H1 (cell line): ENCODE data around the gene DBP. TPM values are rescaled to one million over a fixed set of nuclear protein-coding genes. Genes with fewer than 3 reads are reported as not detected.

Source experiments
- CTCF ChIA-PET: fragments of 300-600 bp; sonication (Branson Sonifier 250); formaldehyde crosslinking; loops from one replicate; lab custom pipeline; 2021; ENCODE audit not compliant: partially characterized antibody; lab: Charles Lee
- POLR2A ChIA-PET: fragments of 300-600 bp; sonication (Branson Sonifier 250); formaldehyde crosslinking; loops from one replicate; lab custom pipeline; 2021; ENCODE audit warnings: inconsistent platforms; ENCODE audit not compliant: partially characterized antibody; lab: Charles Lee
- DNase-seq, 2 experiments: peaks; one replicate each; pipeline versions ENCODE4 v3.0.0 to v3.0.0-alpha.2; 2010 to 2022; ENCODE audit warnings: low spot score in 2 of 2, low read depth in 1 of 2, mixed read lengths in 1 of 2
- FAIRE-seq: peaks from 2 replicates; lab custom pipeline; 2011; peaks lifted over from hg19 to GRCh38; lab: Jason Lieb, UNC
- H2AFZ ChIP-seq: 2 replicates; pipeline ENCODE4 v1.8.1; 2012; ENCODE audit warnings: low read length, inconsistent platforms
- H2AK5ac ChIP-seq: 2 replicates; pipeline ENCODE4 v1.6.1; 2013; ENCODE audit warnings: low read depth, low read length
- H2BK120ac ChIP-seq: replicated peaks from 2 replicates; pipeline ENCODE3; 2013; ENCODE audit warnings: low read depth, low read length, inconsistent platforms
- H2BK12ac ChIP-seq: 2 replicates; pipeline ENCODE4 v1.6.1; 2013; ENCODE audit warnings: low read depth, low read length
- H2BK15ac ChIP-seq: 2 replicates; pipeline ENCODE4 v1.6.1; 2013; ENCODE audit warnings: low read length
- H2BK20ac ChIP-seq: 2 replicates; pipeline ENCODE4 v1.6.1; 2013; ENCODE audit warnings: low read length
- H2BK5ac ChIP-seq: 2 replicates; pipeline ENCODE4 v1.6.1; 2013; ENCODE audit warnings: low read depth, low read length
- H3K14ac ChIP-seq: 2 replicates; pipeline ENCODE4 v1.6.1; 2013; ENCODE audit warnings: inconsistent platforms; ENCODE audit not compliant: insufficient read length
- H3K18ac ChIP-seq: 2 replicates; pipeline ENCODE4 v1.6.1; 2013; ENCODE audit warnings: low read length; ENCODE audit errors: extremely low read depth
- H3K23ac ChIP-seq: 2 replicates; pipeline ENCODE4 v1.6.1; 2013; ENCODE audit warnings: inconsistent platforms; ENCODE audit not compliant: insufficient read length
- H3K23me2 ChIP-seq: 2 replicates; pipeline ENCODE4 v1.6.1; 2013; ENCODE audit warnings: low read depth, low read length
- H3K27ac ChIP-seq: 2 replicates; pipeline ENCODE4 v1.6.1; 2011; ENCODE audit warnings: low read depth, low read length, inconsistent platforms
- H3K27me3 ChIP-seq, 4 experiments: replicated peaks in 1 of 4; 1 replicate in 1 of 4; 2 replicates in 3 of 4; pipeline versions ENCODE4 v1.6.1 to v1.8.1; 2011 to 2013; ENCODE audit warnings: low read length in 3 of 4, mild to moderate bottlenecking in 3 of 4, inconsistent platforms in 2 of 4, mixed read lengths in 2 of 4, moderate library complexity in 1 of 4; ENCODE audit not compliant: control insufficient read depth in 3 of 4, insufficient read depth in 3 of 4; ENCODE audit errors: extremely low read depth in 1 of 4
- H3K36me3 ChIP-seq, 4 experiments: 2 replicates each; pipeline versions ENCODE4 v1.6.1 to v1.8.1; 2011 to 2013; ENCODE audit warnings: mild to moderate bottlenecking in 4 of 4, low read length in 3 of 4, moderate library complexity in 2 of 4, control low read depth in 1 of 4, inconsistent platforms in 1 of 4; ENCODE audit not compliant: insufficient read depth in 4 of 4, control insufficient read depth in 2 of 4
- H3K4ac ChIP-seq: replicated peaks from 2 replicates; pipeline ENCODE3; 2013; ENCODE audit warnings: low read length, low read depth, mixed read lengths, inconsistent platforms; ENCODE audit not compliant: insufficient read length
- H3K4me1 ChIP-seq, 4 experiments: replicated peaks in 1 of 4; 1 replicate in 1 of 4; 2 replicates in 3 of 4; pipeline versions ENCODE4 v1.6.1 to v1.8.1; 2011 to 2013; ENCODE audit warnings: low read length in 3 of 4, inconsistent platforms in 2 of 4, mixed read lengths in 1 of 4; ENCODE audit not compliant: insufficient read depth in 4 of 4, control insufficient read depth in 3 of 4
- H3K4me2 ChIP-seq, 2 experiments: 2 replicates each; pipeline versions ENCODE4 v1.6.1 to v1.8.1; 2011 to 2013; ENCODE audit warnings: low read depth in 2 of 2, low read length in 2 of 2, control low read depth in 1 of 2, inconsistent platforms in 1 of 2, mild to moderate bottlenecking in 1 of 2; ENCODE audit not compliant: insufficient read depth in 1 of 2
- H3K4me3 ChIP-seq, 4 experiments: fragments of 200-600, 300-600 bp in 1 of 4; sonication (generic), shearing (Covaris generic), sonication (Bioruptor Twin) in 1 of 4; 2 replicates each; pipeline versions ENCODE4 v1.5.1 to v1.8.1; 2011 to 2016; ENCODE audit warnings: low read length in 4 of 4, low read depth in 3 of 4, control low read depth in 2 of 4, inconsistent platforms in 2 of 4, mild to moderate bottlenecking in 2 of 4, mixed read lengths in 1 of 4, moderate library complexity in 1 of 4; ENCODE audit not compliant: insufficient read depth in 2 of 4; ENCODE audit errors: extremely low read depth in 1 of 4
- H3K56ac ChIP-seq: replicated peaks from 2 replicates; pipeline ENCODE3; 2013; ENCODE audit warnings: low read depth, mild to moderate bottlenecking, mixed read lengths, low read length, inconsistent platforms; ENCODE audit not compliant: insufficient read length
- H3K79me1 ChIP-seq: 2 replicates; pipeline ENCODE4 v1.6.1; 2013; ENCODE audit warnings: low read depth, low read length, control low read depth
- H3K79me2 ChIP-seq, 2 experiments: 2 replicates each; pipeline versions ENCODE4 v1.6.1 to v1.8.1; 2012 to 2013; ENCODE audit warnings: low read length in 2 of 2, mild to moderate bottlenecking in 2 of 2, inconsistent platforms in 1 of 2; ENCODE audit not compliant: insufficient read depth in 2 of 2, control insufficient read depth in 1 of 2
- H3K9ac ChIP-seq, 4 experiments: replicated peaks in 1 of 4; 1 replicate in 1 of 4; 2 replicates in 3 of 4; pipeline versions ENCODE4 v1.6.1 to v1.8.1; 2011 to 2013; ENCODE audit warnings: low read depth in 3 of 4, low read length in 3 of 4, control low read depth in 2 of 4, mild to moderate bottlenecking in 2 of 4, moderate library complexity in 2 of 4, inconsistent platforms in 1 of 4; ENCODE audit errors: extremely low read depth in 1 of 4
- H3K9me3 ChIP-seq, 2 experiments: 2 replicates each; pipeline versions ENCODE4 v1.6.1 to v1.8.1; 2012 to 2013; ENCODE audit warnings: mild to moderate bottlenecking in 2 of 2, moderate library complexity in 2 of 2, control low read depth in 1 of 2, inconsistent platforms in 1 of 2, low read depth in 1 of 2, low read length in 1 of 2, mixed read lengths in 1 of 2; ENCODE audit not compliant: insufficient read depth in 2 of 2
- H4K20me1 ChIP-seq, 2 experiments: replicated peaks in 1 of 2; 2 replicates each; pipeline versions ENCODE3 to v1.8.1; 2011 to 2013; ENCODE audit warnings: inconsistent platforms in 2 of 2, low read length in 2 of 2, mild to moderate bottlenecking in 1 of 2; ENCODE audit not compliant: insufficient read depth in 2 of 2, control insufficient read depth in 1 of 2
- H4K5ac ChIP-seq: 2 replicates; pipeline ENCODE4 v1.6.1; 2013; ENCODE audit warnings: low read length, low read depth, mixed read lengths, inconsistent platforms; ENCODE audit not compliant: insufficient read length
- H4K8ac ChIP-seq: 2 replicates; pipeline ENCODE4 v1.8.0; 2013; ENCODE audit warnings: mild to moderate bottlenecking, moderate library complexity, low read length, inconsistent platforms; ENCODE audit not compliant: insufficient read depth; ENCODE audit errors: extremely low read depth
- H4K91ac ChIP-seq: replicated peaks from 2 replicates; pipeline ENCODE3; 2013; ENCODE audit warnings: low read length, mixed read lengths, inconsistent platforms; ENCODE audit not compliant: insufficient read length
- BCL11A ChIP-seq, 2 experiments: IDR thresholded peaks; one replicate each; pipeline ENCODE4 v1.6.1; 2011; ENCODE audit warnings: low read depth in 2 of 2, low read length in 2 of 2, mild to moderate bottlenecking in 2 of 2
- BRCA1 ChIP-seq: IDR thresholded peaks from 2 replicates; pipeline ENCODE4 v1.6.1; 2012; ENCODE audit warnings: low read depth, low read length, improper control_type of control experiment
- EGR1 ChIP-seq: IDR thresholded peaks from 2 replicates; pipeline ENCODE4 v1.6.1; 2011; ENCODE audit warnings: low read depth, low read length, borderline replicate concordance
- EZH2 ChIP-seq: fragments of 200-600 bp; sonication (generic); IDR thresholded peaks from 2 replicates; pipeline ENCODE4 v1.7.1; 2012; ENCODE audit warnings: low read depth, mild to moderate bottlenecking, moderate library complexity, low read length, inconsistent platforms; ENCODE audit not compliant: severe bottlenecking
- HDAC2 ChIP-seq, 2 experiments: fragments of 300-600 bp in 1 of 2; sonication (generic) in 1 of 2; IDR thresholded peaks; 2 replicates each; pipeline ENCODE4 v1.6.1; 2011 to 2012; ENCODE audit warnings: low read depth in 2 of 2, low read length in 2 of 2, mild to moderate bottlenecking in 2 of 2, moderate library complexity in 2 of 2, borderline replicate concordance in 1 of 2, inconsistent platforms in 1 of 2
- POLR2A ChIP-seq, 2 experiments: IDR thresholded peaks; 1 replicate in 1 of 2; 2 replicates in 1 of 2; pipeline ENCODE4 v1.6.1; 2011; ENCODE audit warnings: low read depth in 2 of 2, low read length in 2 of 2, mild to moderate bottlenecking in 2 of 2; ENCODE audit errors: control extremely low read depth in 1 of 2
- SP1 ChIP-seq: IDR thresholded peaks from 2 replicates; pipeline ENCODE4 v1.6.1; 2011; ENCODE audit warnings: low read depth, low read length
- TAF7 ChIP-seq: optimal IDR thresholded peaks from 2 replicates; pipeline ENCODE3; 2011; ENCODE audit warnings: low read depth, mild to moderate bottlenecking, inconsistent platforms, low read length, moderate library complexity, borderline replicate concordance
- TEAD4 ChIP-seq: IDR thresholded peaks from 2 replicates; pipeline ENCODE4 v1.6.1; 2012; ENCODE audit warnings: low read depth, low read length, inconsistent platforms, mixed read lengths
- ZNF274 ChIP-seq: IDR thresholded peaks from 2 replicates; pipeline ENCODE4 v1.7.0; 2012; ENCODE audit warnings: low read length, borderline replicate concordance; ENCODE audit errors: extremely low read depth
- WGBS, 2 experiments: shearing (Covaris generic) in 1 of 2; methylation state at CpG; one replicate each; pipeline versions ENCODE4 v1.1.6 to v1.1.7; 2013 to 2015; ENCODE audit warnings: low lambda C conversion rate in 2 of 2, mixed read lengths in 2 of 2, inconsistent platforms in 1 of 2, low coverage in 1 of 2, missing lambda C conversion rate in 1 of 2; ENCODE audit not compliant: insufficient replicate concordance in 2 of 2, insufficient coverage in 1 of 2, insufficient read length in 1 of 2; ENCODE audit errors: extremely low coverage in 1 of 2, missing lambda C conversion rate in 1 of 2; 5-methylcytosine and 5-hydroxymethylcytosine counted together
- polyA plus RNA-seq, 7 experiments: library from polyadenylated mRNA; depleted of rRNA in 3 of 7; stranded (reverse) in 5 of 7; unstranded in 2 of 7; fragments of >200 nt in 5 of 7; fragments of 200-250 nt in 2 of 7; gene quantifications; 1 replicate in 5 of 7; 2 replicates in 1 of 7; 4 replicates in 1 of 7; pipeline versions ENCODE4 v1.2.1 to v1.2.3, GENCODE V29; 2011 to 2013; ENCODE audit warnings: missing spikeins in 2 of 7, mixed read lengths in 2 of 7
- total RNA-seq: library from RNA; stranded (reverse); fragmentation: NEBNext Ultra II Directional; extraction: Animal tissue kit (Norgen Biotek cat#: 25700); gene quantifications from 2 replicates; pipeline ENCODE4 v1.2.1, GENCODE V29; 2021

DBP gene
- total and polyA plus RNA-seq, 2 of the 8 experiments (the other 6 are each of a cell fraction or from before 2014, with no cell fraction given): 7.5 to 8.3 TPM

- Histone ChIP-seq H2BK20ac (0 out of 2 replicates have a peak overlapping the region, but pooled peaks have one; percentile 61), H3K4me1 (peaks cover 9 to 33% (median 28%) of the 10 kb centered on the region in 4 experiments), H2AK5ac (no peak overlapping the region), H2AFZ (no peak overlapping the region), H3K79me2 (no peaks in the 10 kb centered on the region), H3K18ac (peak overlapping the region; percentile 91), H3K56ac (no peak overlapping the region), H3K23me2 (peaks cover 30% of the 10 kb centered on the region), H4K20me1 (peaks cover 0 to 4% of the 10 kb centered on the region in 2 experiments), H4K91ac (peak overlapping the region; percentile 11), H3K27ac (no peak overlapping the region), H3K79me1 (no peaks in the 10 kb centered on the region), H3K14ac (no peak overlapping the region), H3K36me3 (no peaks in the 10 kb centered on the region), H3K23ac (no peak overlapping the region), H3K27me3 (peaks cover 0 to 2% (median 0%) of the 10 kb centered on the region in 4 experiments; a peak in 2 of 7 replicates), H4K5ac (no peak overlapping the region), H2BK5ac (peak overlapping the region; percentile 5; the same call in 1 of the 2 replicates), H3K9ac (peak overlapping the region in 1 of 4 experiments; percentile 17; a peak in 1 of 7 replicates), H2BK12ac (no peak overlapping the region), H3K9me3 (no peaks in the 10 kb centered on the region), H2BK120ac (no peak overlapping the region), H4K8ac (no peak overlapping the region), H3K4ac (no peak overlapping the region), H3K4me2 (peak overlapping the region; percentile 59 to 94), H2BK15ac (no peak overlapping the region), H3K4me3 (peak overlapping the region; percentile 22 to 74 (median 47); a peak in 6 of 8 replicates)
- DNase-seq: peak; percentile 90 to 97
- WGBS, 2 experiments: 20% methylated on average over 21 of the region's 37 CpGs; no CpG with 5 or more reads in 1 of the 2 experiments
- POLR2A ChIA-PET: interaction anchor here (0.6 to 30.9 kb wide), 5 partner anchors 11 to 324 kb away, joined by 3 to 788 read pairs (median 3); partner anchors contain the start of genes CA11, FAM83E, NUCB1 and RPL18
- peak; percentile 66 for FAIRE-seq
- CTCF ChIA-PET: interaction anchor here (0.6 to 1.5 kb wide), 3 partner anchors 11 to 100 kb away, joined by 3 to 4 read pairs (median 3); no protein-coding TSS in a partner anchor
- no peak for TF ChIP-seq HDAC2 (IDR thresholded peaks at IDR 0.05; ENCODE audit: borderline replicate concordance in 1 of 2, low read depth in 2 of 2, low read length in 2 of 2)
- peak; percentile 65; the same call in 1 of the 2 replicates for TF ChIP-seq SP1
- TF ChIP-seq POLR2A (IDR thresholded peaks at IDR 0.05; ENCODE audit: control extremely low read depth in 1 of 2, low read depth in 2 of 2, low read length in 2 of 2): peak in 1 of 2 experiments; percentile 69; a peak in 1 of 3 replicates
- no peak for TF ChIP-seq TAF7
- no peak for TF ChIP-seq EZH2
- no peak for TF ChIP-seq BCL11A (IDR thresholded peaks at IDR 0.05; ENCODE audit: low read depth in 2 of 2, low read length in 2 of 2)
- no peak for TF ChIP-seq ZNF274
- TF ChIP-seq TEAD4: peak; percentile 98
- TF ChIP-seq BRCA1: no peak
- TF ChIP-seq EGR1: no peak
Observed at GRCh38 chr19:48634424-48635262, 2.5 kb downstream of the DBP start.
